HepG2 (cell line): Measurements from ENCODE around the gene WDR83. TPM values are rescaled to one million over a fixed set of nuclear protein-coding genes. Genes with fewer than 3 reads are reported as not detected.

Experiments used
- ASH2L ChIP-seq: fragments of 300-600, 200-600 bp; sonication (generic); IDR thresholded peaks from 2 replicates; pipeline ENCODE4 v1.7.0; 2017; ENCODE audit warnings: low read depth, mild to moderate bottlenecking, moderate library complexity, mixed read lengths, low read length; ENCODE audit not compliant: insufficient read length
- BRD4 ChIP-seq: sonication (generic); formaldehyde crosslinking; IDR thresholded peaks from 2 replicates; pipeline ENCODE4 v1.4.0; 2020; ENCODE audit warnings: missing genetic modification reagents
- ELF3 ChIP-seq: IDR thresholded peaks from 2 replicates; pipeline ENCODE4 v1.6.1; 2016; ENCODE audit warnings: missing genetic modification reagents, missing compliant biosample characterization
- KDM6A ChIP-seq: IDR thresholded peaks from 2 replicates; pipeline ENCODE4 v1.6.1; 2016; ENCODE audit warnings: low read depth
- NFAT5 ChIP-seq: sonication (generic); formaldehyde crosslinking; IDR thresholded peaks from 2 replicates; pipeline ENCODE4 v1.4.0; 2020; ENCODE audit warnings: missing genetic modification reagents
- NFKBIZ ChIP-seq: IDR thresholded peaks from 2 replicates; pipeline ENCODE4 v1.6.1; 2018; ENCODE audit warnings: missing genetic modification reagents, missing compliant biosample characterization
- SOX5 ChIP-seq: IDR thresholded peaks from 2 replicates; pipeline ENCODE4 v1.6.1; 2016; ENCODE audit warnings: borderline replicate concordance
- THAP9 ChIP-seq: sonication (generic); formaldehyde crosslinking; IDR thresholded peaks from 2 replicates; pipeline ENCODE4; 2020; ENCODE audit warnings: missing genetic modification reagents, mild to moderate bottlenecking, borderline replicate concordance
- THRA ChIP-seq: sonication (generic); formaldehyde crosslinking; IDR thresholded peaks from 2 replicates; pipeline ENCODE4 v1.4.0; 2020; ENCODE audit warnings: missing genetic modification reagents, borderline replicate concordance
- ZBTB46 ChIP-seq: sonication (generic); formaldehyde crosslinking; IDR thresholded peaks from 2 replicates; pipeline ENCODE4 v1.4.0; 2020; ENCODE audit warnings: mild to moderate bottlenecking, missing genetic modification reagents, borderline replicate concordance
- ZFP37 ChIP-seq: sonication (generic); formaldehyde crosslinking; IDR thresholded peaks from 2 replicates; pipeline ENCODE4 v1.4.0; 2020; ENCODE audit warnings: missing genetic modification reagents, borderline replicate concordance
- ZMYM4 ChIP-seq: sonication (generic); formaldehyde crosslinking; IDR thresholded peaks from 2 replicates; pipeline ENCODE4 v1.8.1; 2023; ENCODE audit warnings: mild to moderate bottlenecking, missing genetic modification reagents
- ZNF317 ChIP-seq: sonication (generic); formaldehyde crosslinking; IDR thresholded peaks from 2 replicates; pipeline ENCODE4 v1.5.0; 2020; ENCODE audit warnings: mild to moderate bottlenecking, missing genetic modification reagents
- ZNF543 ChIP-seq: sonication (generic); formaldehyde crosslinking; IDR thresholded peaks from 2 replicates; pipeline ENCODE4 v1.4.0; 2020; ENCODE audit warnings: mild to moderate bottlenecking, missing genetic modification reagents
- ZNF598 ChIP-seq: sonication (generic); formaldehyde crosslinking; IDR thresholded peaks from 2 replicates; pipeline ENCODE4 v1.5.1; 2020; ENCODE audit warnings: mild to moderate bottlenecking, missing genetic modification reagents, borderline replicate concordance
- ZNF672 ChIP-seq: sonication (generic); formaldehyde crosslinking; IDR thresholded peaks from 2 replicates; pipeline ENCODE4 v1.8.1; 2022; ENCODE audit warnings: missing genetic modification reagents
- ZNF777 ChIP-seq: sonication (generic); formaldehyde crosslinking; IDR thresholded peaks from 2 replicates; pipeline ENCODE4 v1.4.0; 2020; ENCODE audit warnings: missing genetic modification reagents
- polyA plus RNA-seq, 8 experiments: library from polyadenylated mRNA; depleted of rRNA in 3 of 8; stranded (reverse) in 7 of 8; unstranded in 1 of 8; fragments of >200 nt; fragmentation: Illumina TruSeq in 4 of 8; extraction: Trizol in 4 of 8; gene quantifications; 2 replicates each; pipeline versions ENCODE4 v1.2.1 to v1.2.3, GENCODE V29; 2011 to 2016; ENCODE audit warnings: low read depth in 4 of 8, missing spikeins in 1 of 8, mixed read lengths in 1 of 8; ENCODE audit not compliant: insufficient read depth in 1 of 8
- total RNA-seq, 5 experiments: library from RNA; depleted of rRNA; stranded (reverse); fragments of >200 nt; fragmentation: Illumina TruSeq; extraction: Trizol; gene quantifications; 2 replicates each; pipeline ENCODE4 v1.2.3, GENCODE V29; 2016; ENCODE audit warnings: low read depth in 1 of 5

The WDR83 gene
- total and polyA plus RNA-seq, 2 of the 13 experiments (the other 11 are each of a cell fraction or from before 2014, with no cell fraction given): 4.5 to 10.7 TPM

GRCh38 chr19:12666265-12667048 lies at the start of gene WDR83, which contains the start of gene MAN2B1 (continued):
- TF ChIP-seq THRA (CRISPR knock-in tag): no peak
- no peak for TF ChIP-seq NFAT5 (CRISPR knock-in tag)
- TF ChIP-seq ZBTB46 (CRISPR knock-in tag): no peak
- TF ChIP-seq ZFP37: no peak
- TF ChIP-seq ZMYM4: no peak
- no peak for TF ChIP-seq NFKBIZ (CRISPR knock-in tag)
- no peak for TF ChIP-seq BRD4
- TF ChIP-seq ASH2L: peak; percentile 33
- no peak; the same call in 1 of the 2 replicates for TF ChIP-seq ZNF777
- TF ChIP-seq KDM6A (CRISPR knock-in tag): no peak
- 0 out of 2 replicates have a peak, but pooled peaks have one; percentile 30 for TF ChIP-seq ZNF317 (CRISPR knock-in tag)
- TF ChIP-seq SOX5 (CRISPR knock-in tag): no peak
- no peak for TF ChIP-seq ZNF672 (CRISPR knock-in tag)
- TF ChIP-seq ELF3 (CRISPR knock-in tag): 0 out of 2 replicates have a peak, but pooled peaks have one; percentile 47
- 0 out of 2 replicates have a peak, but pooled peaks have one; percentile 17 for TF ChIP-seq ZNF543
- TF ChIP-seq THAP9 (CRISPR knock-in tag): peak; percentile 53; the same call in 1 of the 2 replicates
- TF ChIP-seq ZNF598 (CRISPR knock-in tag): 0 out of 2 replicates have a peak, but pooled peaks have one; percentile 41
